ENCODE results near the gene GPC2.

GPC2 gene

DNA sequence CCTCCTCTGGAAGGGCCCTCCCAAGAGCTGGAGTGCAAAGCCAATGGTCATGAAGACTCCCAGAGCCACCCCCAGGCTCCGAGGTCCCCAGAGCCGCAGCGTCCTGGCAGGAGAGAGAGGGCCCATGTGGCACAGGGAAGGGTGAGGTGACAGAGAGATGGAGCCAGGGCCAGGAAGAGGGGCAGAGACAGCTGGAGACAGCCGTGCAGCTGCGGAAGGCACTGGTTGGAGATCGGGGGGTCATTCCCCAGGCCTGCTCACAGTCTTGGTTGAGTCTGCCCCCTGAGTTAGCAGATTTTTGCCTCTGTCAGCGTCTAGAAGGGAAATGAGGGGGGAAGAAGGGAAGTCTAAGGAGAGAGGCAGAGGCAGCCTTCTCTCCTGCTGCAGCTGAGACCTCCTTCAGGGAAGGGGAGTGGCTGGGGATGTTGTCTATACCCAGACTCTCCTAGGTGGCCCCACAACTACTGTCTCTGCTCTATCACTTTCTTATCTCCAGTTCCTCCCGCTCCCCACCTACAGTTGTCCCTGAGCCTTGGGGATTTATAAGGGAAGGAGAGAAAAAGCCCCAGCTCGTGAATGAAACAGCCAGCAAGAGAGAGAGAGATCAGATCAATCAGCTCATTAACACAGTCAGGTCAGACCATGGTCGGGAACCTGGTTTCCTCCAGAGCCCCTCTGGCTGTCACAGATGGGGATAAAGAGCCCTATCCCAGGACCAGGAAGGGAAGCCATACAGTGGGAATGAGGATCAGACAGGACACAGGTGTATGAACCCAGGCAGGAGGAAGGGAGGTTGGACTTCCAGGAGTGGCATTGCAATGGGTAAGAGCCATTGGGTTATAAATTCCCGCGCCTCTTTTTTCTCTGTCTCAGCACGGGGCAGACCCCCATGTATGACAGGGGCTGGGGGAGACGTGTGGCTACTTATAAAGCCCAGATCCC, 9.9 kb downstream of the GPC2 start:
- DNase-seq: no peak

DNA sequence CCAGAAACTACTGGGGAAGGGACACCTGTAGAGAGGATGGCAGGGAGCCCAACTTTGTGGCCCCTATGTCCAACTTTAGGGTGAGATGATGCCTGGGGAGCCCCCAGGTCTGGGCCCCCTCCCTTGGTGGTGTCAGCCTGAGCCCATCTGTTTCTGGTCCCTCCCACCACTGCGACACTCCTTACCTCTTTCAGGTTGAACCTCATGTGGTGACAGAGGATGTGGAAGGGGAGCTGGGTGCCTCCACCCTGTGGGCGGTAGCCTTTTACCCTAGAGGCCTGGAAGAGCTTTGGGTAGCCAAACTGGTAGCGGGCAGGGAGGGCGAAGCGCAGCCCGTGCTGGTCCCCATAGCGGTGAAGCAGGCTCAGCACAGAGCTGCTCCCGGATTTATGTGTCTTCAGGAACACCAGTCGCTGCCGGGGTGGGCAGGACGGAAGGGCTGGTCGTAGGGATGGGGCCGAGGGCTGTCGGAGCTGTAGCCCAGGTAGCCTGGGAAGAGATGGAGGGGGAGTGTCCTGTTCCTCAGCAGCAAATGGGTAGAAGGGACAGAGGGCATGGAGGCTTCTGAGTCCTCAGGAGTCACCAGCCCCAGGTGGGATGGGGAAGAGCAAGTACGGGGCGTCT, 10.8 kb downstream of the GPC2 start:
- peak; percentile 44 for DNase-seq

DNA sequence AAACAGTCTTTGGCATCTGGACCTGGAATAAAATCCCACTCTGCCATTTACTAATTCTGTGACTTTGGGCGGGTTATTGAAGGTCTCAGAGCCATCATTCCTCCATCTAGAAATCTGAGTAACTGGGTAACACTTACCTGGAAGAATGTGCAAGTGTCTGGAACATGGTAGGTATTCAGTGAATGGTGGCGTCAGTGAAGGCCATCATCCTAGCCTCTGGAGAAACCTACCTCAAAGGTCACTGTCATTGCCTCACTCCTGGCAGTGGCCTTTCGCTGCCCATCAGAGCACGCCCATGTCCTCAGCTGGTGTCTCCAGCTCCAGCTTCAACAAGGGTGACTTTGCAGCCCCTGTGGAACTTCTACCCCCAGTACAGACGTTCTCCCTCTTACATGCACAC, 13.3 kb downstream of the GPC2 start:
- no peak for DNase-seq

DNA sequence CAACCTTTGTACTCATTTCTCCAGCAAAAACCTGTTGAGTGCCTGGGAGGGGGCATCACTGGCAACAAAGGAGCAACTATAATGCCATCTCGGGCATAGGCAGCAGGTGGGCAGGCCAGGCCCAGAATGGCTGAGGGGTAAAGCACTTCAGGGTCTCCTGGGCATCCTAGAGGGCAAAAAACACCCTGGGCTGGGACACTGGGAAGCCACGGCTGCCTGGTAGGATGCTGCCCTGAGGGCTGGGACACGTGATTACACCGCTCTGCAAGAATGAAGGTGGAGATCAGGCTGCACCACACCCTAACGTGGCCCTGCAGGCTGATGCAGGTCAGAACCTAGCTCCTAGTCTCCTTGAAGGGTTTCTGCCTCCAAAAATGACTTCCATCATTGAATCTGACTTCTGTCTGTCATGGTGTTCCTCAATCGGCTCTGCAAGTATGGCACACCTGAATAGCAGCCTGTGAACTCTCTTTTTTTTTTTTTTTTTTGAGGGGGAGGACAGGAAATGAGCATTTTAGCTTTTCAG, 14.1 kb downstream of the GPC2 start:
- DNase-seq: no peak

DNA sequence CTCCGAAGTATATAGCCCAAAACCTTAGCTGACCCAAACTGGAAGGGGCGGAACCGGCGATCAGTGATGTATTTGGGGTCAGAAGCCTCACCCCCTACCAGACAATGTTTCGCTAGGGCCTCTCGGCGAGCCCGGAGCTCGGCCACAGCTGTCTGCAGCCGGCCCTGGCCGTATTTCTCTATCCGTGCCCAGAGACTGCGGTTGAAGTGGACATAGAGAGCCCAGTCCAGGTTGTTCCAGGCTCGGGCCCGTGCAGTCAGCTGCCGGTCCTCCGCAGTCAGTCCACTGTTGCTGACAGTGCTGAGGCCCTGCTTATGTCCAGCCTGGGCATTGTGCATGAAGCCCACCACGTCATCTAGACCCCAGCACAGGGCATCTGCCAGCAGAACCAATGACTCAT, 17.1 kb downstream of the GPC2 start:
- no peak for DNase-seq

DNA sequence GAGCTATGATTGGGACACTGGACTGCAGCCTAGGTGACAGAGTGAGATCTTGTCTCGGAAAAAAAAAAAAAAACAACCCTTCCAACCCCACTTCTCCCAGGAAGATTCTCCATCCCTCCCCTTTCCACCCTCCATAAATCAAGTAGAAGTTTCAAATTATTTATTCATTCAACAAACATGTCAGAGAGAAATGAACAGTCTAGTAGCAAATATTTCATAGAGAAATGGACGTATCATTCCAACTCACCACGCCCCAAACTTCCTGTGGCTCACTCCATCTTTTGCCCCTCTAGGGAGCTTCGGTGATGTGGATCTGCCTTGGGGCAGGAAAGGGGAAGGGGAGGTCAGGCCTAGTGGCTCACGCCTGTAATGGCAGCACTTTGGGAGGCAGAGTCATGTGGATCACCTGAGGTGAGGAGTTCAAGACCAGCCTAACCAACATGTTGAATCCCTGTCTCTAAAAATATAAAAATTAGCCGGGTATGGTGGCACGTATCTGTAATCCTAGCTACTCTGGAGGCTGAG, 18.0 kb downstream of the GPC2 start:
- no peak for DNase-seq

DNA sequence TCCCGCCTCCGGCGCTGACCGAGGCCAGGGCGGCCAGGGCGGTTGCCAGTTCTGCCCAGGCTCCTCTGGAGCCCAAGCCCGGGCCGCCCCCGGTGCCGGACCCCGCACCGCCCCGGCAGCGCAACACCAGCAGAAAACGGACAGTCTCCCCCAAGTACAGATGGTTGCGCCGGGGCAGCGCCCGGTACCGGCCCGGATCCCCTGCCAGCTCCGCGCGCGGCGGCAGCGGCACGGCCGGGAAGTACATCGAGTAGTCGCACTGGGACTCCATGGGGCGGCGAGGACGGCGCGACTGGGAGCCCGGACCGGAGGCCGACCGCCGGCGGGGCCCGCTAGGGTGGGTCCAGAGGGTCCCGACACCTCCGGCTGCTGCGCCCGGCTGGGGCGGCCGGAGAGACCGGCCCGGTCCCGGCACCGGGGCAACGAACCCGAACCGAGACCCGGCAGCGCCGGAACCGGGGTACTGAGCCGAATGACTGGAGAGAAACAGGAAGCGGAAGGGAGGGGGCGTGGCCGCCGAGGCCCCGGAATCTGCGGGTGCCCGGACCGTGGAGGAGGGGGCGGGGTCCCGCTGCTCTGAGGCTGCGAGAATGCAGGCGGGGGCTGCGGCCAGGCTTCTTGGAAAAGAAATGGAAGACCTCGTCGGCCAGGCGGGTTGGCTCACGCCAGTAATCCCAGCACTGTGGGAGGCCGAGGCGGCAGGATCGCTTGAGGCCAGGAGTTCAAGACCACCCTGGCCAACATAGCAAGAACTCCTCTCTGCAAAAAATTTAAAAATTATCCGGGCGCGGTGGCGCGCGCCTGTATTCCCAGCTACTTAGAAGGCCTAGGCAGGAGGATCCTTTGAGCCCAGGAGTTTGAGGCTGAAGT, 18.7 kb downstream of the GPC2 start, which contains the start of gene TRAPPC14:
Gene TRAPPC14, minus strand, starts transcription at position 495 of the 870 bp plus-strand sequence. Its CDS starts 224 bp downstream, at position 271.
- peak; percentile 92 for DNase-seq

DNA sequence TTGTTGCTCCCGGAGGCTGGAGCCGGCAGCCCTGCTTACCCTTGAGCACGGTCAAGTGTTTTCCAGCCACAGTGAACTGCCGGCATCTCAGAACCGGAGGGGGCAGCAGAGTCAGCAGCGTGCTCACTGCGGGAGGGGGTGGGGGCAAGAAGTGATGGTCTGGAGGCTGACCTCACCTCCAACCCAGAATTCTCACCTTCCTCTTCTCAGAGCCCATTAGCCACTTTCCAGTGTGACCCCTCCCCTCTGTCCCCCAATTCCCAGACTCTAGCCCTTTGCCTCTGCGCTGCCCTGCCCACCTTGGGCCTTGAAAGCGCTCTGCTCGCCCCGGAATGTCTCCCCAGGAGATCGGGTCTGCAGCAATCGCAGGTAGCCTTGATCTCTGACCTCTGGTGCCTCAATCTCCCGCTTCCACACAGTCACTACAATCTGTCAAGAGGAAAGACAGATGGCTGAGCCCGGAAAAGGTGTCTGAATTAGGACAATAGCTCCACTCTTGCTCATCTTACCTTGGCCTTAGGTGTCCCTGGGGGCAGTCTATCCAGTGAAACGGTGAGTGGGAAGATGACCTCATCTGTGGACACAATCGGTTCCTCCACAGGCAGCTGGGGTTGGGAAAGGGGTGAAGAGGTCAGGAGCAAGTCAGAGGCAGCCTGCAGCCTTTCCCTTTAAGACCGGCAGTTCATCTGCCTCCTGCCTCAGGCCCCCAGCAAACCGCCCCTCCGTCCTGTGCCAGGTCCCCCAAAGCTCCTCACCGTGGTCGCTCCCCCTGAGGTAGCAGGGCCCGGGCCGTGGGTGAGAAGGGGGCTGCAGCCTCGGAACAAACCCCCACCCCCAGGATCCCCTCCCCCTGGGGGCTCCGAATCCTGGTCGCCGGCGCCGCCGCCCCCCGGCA, 19.6 kb downstream of the GPC2 start:
- DNase-seq: no peak

DNA sequence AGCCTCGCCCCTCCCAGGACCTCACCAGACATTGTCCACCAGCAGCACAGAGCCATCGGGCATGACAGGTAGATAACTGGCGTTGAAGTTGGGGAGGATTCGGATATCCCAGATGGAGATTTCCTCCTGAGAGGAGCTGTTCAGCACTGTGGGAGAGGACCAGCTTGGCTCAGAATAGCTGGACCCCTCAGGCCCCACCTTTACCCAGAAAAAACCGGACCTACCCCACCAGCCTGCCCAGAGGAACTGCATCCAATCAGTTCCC, 20.2 kb downstream of the GPC2 start:
- DNase-seq: no peak

DNA sequence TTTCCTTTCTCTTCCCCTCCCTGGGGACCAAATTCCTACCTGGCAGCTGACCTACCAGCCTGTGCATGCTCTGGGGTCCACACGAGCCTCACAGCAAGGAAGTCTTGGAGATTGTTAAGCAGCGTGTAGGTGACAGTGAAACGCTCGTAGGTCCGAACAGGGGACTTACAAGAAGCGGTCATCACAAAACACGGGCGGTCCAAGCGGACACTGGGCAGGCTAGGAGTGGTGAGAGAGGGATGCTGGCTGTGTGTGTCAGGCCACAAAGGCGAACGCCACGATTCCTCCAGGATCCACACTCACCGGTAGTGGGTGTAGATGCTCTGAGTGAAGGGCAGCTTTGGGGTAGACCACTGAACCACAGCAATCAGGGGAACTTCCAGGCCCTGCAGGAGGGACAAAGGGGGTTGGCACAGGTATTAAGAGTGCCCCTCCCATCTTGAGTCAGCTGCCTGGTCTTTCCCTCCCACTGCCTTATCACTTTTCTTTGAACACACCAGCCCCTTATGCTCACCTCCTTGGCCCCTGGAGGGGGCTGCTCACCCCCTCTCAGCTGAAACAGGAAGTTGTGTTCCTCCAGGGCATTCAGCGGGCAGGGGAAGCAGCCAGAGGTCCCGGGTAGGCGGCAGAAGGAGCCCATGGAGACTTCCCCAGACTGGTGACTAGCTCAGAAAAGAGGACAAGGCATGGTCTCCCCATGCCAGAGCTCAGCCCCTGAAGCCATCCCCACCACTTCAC, 20.7 kb downstream of the GPC2 start:
- no peak for DNase-seq

DNA sequence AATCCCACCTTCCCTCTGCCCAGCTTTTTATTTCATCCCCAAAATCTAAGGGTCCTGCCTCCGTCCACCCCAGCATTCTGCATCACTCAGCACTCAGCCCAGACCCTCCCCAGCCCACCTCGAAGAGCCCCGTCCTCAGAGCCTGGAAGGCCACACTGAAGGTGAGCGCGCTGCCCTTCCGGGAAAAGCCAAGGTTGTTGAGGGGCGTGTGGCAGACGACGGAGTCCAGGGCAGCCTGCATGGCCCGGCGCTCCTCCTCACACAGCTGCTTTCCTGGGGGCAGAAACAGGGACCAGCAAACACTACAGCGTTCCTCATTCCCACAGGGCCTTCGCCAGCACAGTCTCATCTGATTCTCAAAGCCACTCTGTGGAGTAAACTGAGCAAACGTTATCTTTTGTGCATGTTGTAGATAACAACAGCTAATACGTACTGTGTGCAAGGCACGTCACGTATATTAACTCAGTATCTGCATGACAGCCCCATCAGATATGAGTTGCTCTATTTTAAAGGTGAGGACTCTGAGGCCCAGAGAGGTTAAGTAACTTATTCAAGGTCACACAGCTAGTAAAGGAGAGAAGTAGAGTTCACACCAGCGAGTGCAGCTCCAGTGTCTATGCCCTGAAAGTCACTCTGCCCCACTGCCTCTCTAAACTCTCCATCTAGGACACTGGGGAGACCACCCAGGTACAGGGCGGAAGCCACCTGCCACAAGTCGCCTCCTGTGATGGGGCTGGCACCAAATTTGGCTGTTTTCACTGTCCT, 21.4 kb downstream of the GPC2 start:
- DNase-seq: no peak

DNA sequence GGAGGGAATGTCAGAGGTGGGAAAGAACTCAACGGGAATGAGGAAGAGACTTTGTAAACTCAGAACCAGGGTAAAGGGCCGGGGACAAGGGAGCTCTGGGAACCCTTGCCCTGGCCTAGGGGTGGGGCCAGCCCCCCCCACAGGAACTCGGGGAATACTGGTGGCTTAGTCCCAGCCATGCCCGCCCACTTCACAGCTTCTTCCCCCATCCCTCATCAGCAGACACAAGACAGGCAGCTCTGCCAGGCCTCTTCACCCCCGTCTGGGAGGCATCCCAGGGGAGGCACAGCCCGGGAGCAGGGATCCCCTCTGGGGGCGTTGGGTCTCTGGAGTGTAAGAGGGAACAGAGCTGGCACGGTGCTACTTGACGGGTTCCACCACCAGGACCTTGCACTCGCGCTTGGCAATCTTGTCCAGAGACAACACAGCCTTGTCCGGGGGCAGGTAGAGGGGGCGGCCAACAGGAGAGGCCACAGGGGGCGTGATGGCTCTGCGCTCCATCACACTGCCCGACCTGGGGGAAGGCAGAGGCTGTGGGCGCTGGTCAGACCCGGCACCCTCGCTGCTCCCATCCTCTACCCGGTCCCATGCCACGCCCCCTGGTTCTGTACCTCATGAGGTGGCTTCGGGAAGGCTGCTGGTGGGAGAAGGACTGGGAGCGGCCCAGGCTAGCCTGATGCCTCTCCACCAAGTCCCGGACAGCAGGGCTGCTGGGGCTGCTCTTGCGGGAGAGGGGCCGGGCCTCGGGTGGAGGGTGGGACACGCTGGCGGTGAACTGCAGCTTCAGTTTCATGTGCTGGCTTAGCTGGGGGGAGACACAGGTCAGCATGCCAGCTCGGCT, 22.3 kb downstream of the GPC2 start:
- DNase-seq: no peak

DNA sequence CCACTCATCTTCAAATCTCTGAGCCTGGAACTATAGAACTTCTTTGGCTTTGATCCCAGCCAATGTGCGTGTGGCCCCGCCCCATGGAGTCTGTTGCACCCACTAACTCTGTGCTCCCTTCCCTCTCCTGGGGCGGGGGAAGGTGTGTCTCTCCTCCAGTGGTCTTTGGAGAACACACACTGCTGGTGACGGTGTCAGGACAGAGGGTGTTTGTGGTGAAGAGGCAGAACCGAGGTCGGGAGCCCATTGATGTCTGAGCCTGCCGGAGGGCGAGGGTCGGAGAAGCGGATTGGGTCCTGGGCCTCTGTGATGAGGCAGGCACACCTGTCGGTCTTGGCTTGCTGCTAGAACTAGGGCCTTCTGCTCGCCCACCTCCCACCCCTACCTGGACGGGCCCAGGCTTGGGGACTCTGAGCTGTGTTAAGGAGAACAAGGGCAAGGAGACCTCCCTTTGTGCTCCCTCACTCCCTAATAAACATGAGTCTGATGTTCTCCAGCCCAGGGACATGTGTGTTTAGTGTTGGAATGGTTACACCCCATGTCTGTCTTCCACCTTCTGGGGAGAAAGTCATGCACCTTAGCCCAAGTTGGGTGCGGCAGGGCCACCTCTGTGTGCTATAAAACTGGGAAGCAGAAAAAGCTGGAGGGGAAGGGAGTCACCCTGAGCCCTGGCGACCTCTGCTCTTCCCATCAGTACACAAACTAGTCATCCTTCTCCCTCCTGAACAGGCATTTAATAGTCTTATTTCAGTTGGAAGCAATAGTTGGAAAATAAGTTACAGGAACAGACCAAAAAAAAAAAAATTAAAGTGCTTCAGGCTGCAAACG, 23.3 kb downstream of the GPC2 start:
- no peak for DNase-seq

DNA sequence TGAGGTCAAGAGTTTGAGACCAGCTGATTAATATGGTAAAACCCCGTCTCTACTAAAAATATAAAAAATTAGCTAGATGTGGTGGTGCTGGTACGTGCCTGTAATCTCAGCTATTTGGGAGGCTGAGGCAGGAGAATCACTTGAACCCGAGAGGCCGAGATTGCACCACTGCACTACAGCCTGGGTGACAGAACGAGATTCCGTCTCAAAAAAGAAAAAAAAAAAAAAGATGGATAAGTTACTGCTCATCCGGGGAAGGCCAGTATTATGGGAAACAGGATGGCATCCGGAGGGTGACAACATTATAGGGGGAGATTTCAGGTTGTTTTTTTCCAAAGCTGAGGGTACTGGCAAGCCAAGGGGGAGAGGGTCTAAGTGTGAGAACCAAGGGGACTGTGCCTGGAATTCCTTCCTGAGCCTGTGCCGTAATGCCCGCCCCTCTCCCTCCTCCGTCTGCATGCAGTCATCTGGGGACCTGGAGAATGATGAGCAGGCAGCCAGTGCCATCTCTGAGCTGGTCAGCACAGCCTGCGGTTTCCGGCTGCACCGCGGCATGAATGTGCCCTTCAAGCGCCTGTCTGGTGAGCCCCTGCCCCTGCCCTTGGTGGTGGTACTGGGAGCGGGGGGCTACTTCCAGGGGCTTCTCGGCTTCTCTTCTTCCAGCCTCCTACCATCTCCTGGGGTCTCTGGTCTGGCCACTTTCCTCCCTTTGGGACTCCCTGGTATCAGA, 24.1 kb downstream of the GPC2 start:
- no peak for DNase-seq

DNA sequence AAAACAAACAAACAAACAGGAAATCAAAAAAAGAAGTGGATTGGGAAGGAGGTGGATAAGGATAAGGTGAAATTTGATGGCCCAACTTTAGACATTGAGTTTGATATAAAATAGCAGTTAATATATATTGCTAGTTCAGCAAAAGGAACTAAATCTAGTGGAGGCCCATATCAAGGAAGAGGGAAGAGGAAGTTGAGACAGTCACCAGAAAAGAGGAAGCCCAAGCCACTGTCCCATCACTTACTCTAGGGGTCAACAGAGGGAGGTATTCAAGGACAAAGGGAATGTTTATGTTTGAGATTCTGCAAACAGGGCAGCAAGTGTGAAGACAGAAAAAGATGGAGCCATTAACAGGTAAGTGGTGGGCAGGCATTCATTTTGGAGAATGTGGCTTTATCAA, 24.8 kb downstream of the GPC2 start:
- DNase-seq: no peak

DNA sequence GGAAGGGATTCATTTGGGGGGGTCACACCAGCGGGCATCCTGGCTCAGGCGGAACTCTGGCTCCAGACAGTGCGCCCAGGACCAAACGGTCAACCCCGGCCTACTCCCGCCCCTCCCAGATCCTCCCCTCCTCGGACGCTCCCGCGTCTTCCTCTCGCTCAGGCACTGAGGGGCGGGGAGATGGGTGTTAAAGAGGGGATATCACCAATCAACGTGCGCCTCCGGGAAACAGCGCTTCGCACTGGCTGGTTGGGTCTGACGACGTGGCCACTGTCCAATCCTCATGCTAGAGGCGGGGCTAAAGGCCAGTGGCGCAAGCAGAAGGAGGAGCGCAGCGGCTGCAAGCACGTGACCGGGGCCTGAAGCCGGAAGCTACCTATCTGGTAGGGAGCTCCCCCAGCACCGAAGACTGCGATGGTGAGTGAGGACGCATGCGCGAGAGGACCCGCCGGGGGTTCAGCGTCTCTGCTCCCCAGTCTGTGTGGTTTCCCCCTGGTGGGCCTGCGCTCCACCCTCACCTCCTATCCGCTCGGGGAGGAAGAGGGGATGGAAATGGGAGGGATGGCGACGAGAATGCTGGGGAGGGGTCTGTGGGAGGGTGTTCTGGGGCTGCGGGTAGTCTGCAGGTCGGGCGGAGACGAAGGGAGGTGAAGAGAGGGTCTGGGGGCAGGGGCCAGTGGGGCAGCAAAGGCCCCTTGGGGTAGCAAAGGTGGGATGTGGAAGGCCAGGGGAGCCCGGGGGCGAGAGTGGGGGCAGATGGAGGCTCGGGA, 28.4 kb downstream of the GPC2 start, which contains the start of gene LAMTOR4:
Gene LAMTOR4, plus strand, starts transcription at position 360 of the 770 bp plus-strand sequence. Its CDS starts 55 bp downstream, at position 415.
- DNase-seq: peak; percentile 94

DNA sequence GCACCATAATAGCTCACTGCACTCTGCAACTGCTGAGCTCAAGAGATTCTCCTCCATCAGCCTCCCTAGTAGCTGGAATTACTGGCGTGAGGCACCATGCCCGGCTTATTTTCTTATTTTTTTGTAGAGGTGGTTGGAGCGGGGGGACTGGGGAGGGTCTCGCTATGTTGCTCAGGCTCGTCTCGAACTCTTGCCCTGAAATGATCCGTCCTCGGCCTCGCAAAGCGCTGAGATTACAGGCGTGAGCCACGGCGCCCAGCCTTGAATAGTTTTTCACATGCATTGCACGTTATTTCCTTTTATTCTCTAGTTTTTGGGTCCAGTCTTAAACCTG, 29.0 kb downstream of the GPC2 start:
- DNase-seq: no peak
